Chondrocyte (in vitro differentiated cells): ENCODE measurements around the gene TMEM144. TPM values are rescaled to one million over a fixed set of nuclear protein-coding genes. Genes with fewer than 3 reads are reported as not detected.

Experiments used
- DNase-seq: peaks from one replicate; pipeline ENCODE4 v3.0.0; 2021; ENCODE audit warnings: mixed read lengths, low spot score
- H3K27ac Mint-ChIP-seq: one replicate; pipeline ENCODE4 v1.8.0; 2021; ENCODE audit warnings: mild to moderate bottlenecking, moderate library complexity, mixed read lengths; ENCODE audit not compliant: unreplicated experiment
- H3K27me3 Mint-ChIP-seq: 2 replicates; pipeline ENCODE4 v1.8.0; 2021; ENCODE audit warnings: low read depth, mixed read lengths
- H3K36me3 Mint-ChIP-seq: 2 replicates; pipeline ENCODE4 v1.8.0; 2021; ENCODE audit warnings: low read depth, mixed read lengths
- H3K4me1 Mint-ChIP-seq: 2 replicates; pipeline ENCODE4 v1.8.0; 2021; ENCODE audit warnings: low read depth, mild to moderate bottlenecking, mixed read lengths
- H3K4me3 Mint-ChIP-seq: one replicate; pipeline ENCODE4 v1.8.0; 2021; ENCODE audit warnings: mild to moderate bottlenecking, moderate library complexity, mixed read lengths; ENCODE audit not compliant: unreplicated experiment
- H3K9me3 Mint-ChIP-seq: 2 replicates; pipeline ENCODE4 v1.8.0; 2021; ENCODE audit warnings: low read depth, mixed read lengths
- total RNA-seq: library from RNA; stranded (reverse); gene quantifications from 3 replicates; pipeline ENCODE4 v1.2.1, GENCODE V29; 2021
- TF ChIP-seq, protein P1 (sequence below): fragments of 200-600 bp; sonication (generic); IDR thresholded peaks from 2 replicates; pipeline ENCODE4 v1.5.0; 2021; ENCODE audit warnings: antibody characterized with exemption, mild to moderate bottlenecking, moderate library complexity

The TMEM144 gene
- total RNA-seq, 1 donor from 2014 or later = 2.6 TPM

DNA sequence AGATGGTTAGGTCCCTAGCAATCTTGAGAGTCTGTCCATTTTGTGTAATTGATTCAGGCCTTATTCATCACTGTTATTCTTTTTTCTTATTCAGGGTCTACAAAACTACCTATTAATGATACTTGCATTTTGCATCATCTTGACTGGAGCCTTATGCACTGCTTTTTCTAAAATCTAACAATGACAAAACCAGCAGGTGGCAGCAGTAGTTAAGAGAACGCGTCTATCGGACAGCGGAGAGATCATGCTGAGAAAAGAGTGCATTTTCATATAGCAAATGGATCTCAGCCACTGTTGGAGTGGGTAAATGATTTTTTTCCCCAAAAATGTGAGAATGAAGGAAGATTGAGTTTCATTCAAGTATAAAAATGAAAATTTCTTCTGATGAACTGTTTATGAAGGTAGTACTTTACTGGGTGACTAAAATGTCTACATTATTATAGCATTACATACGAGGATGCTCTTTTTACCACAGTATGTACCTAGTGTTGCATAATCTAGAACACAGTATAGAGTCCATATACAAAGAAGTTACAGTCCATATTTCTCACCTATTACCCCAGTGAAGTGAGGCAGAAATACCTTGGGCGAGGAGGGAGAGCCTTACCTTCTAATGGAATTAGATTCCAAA lies 43.2 kb downstream of the TMEM144 start:
- Mint-ChIP-seq H3K9me3 (no peaks in the 10 kb centered on the region), H3K4me1 (peaks cover 3% of the 10 kb centered on the region), H3K27me3 (no peaks in the 10 kb centered on the region), H3K36me3 (no peaks in the 10 kb centered on the region), H3K4me3 (no peak overlapping the region), H3K27ac (no peak overlapping the region)
- no peak for DNase-seq
- TF ChIP-seq, protein P1, sequence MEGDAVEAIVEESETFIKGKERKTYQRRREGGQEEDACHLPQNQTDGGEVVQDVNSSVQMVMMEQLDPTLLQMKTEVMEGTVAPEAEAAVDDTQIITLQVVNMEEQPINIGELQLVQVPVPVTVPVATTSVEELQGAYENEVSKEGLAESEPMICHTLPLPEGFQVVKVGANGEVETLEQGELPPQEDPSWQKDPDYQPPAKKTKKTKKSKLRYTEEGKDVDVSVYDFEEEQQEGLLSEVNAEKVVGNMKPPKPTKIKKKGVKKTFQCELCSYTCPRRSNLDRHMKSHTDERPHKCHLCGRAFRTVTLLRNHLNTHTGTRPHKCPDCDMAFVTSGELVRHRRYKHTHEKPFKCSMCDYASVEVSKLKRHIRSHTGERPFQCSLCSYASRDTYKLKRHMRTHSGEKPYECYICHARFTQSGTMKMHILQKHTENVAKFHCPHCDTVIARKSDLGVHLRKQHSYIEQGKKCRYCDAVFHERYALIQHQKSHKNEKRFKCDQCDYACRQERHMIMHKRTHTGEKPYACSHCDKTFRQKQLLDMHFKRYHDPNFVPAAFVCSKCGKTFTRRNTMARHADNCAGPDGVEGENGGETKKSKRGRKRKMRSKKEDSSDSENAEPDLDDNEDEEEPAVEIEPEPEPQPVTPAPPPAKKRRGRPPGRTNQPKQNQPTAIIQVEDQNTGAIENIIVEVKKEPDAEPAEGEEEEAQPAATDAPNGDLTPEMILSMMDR = peak; percentile 86

DNA sequence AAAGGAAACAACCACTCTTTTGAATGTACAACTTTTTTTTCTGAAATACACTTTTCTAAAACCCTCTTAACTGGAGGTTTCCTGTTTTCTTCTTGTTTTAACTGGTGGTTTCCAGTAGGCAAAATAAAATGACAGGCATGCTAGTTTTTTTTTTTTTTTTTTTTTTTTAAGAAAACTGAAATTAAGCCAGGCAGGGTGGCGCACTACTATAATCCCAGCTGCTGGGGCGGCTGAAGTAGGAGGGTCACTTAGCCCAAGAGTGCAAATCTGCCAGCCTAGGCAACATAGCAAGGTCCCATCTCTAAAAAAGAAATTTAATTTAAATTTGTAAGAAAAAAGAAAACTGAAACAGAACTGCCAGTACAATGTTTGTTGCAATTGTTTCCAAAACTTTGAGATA lies 44.0 kb downstream of the TMEM144 start:
- TF ChIP-seq, protein P1 = no peak
- no peak overlapping the region for H3K27ac Mint-ChIP-seq

GRCh38 chr4:158255727-158256324 lies 45.5 kb downstream of the TMEM144 start:
- no peaks in the 10 kb centered on the region for H3K27me3 Mint-ChIP-seq
- H3K4me1 Mint-ChIP-seq = peaks cover 3% of the 10 kb centered on the region
- TF ChIP-seq, protein P1 = peak; percentile 88
- no peak overlapping the region for H3K27ac Mint-ChIP-seq
- DNase-seq = no peak
- no peak overlapping the region for H3K4me3 Mint-ChIP-seq
- no peaks in the 10 kb centered on the region for H3K36me3 Mint-ChIP-seq
- H3K9me3 Mint-ChIP-seq = no peaks in the 10 kb centered on the region

More for the DNA sequence above, 44.0 kb downstream of the TMEM144 start:
- Mint-ChIP-seq H3K4me1 (peaks cover 3% of the 10 kb centered on the region), H3K4me3 (no peak overlapping the region), H3K9me3 (no peaks in the 10 kb centered on the region), H3K27me3 (no peaks in the 10 kb centered on the region), H3K36me3 (no peaks in the 10 kb centered on the region)
- no peak for DNase-seq

DNA sequence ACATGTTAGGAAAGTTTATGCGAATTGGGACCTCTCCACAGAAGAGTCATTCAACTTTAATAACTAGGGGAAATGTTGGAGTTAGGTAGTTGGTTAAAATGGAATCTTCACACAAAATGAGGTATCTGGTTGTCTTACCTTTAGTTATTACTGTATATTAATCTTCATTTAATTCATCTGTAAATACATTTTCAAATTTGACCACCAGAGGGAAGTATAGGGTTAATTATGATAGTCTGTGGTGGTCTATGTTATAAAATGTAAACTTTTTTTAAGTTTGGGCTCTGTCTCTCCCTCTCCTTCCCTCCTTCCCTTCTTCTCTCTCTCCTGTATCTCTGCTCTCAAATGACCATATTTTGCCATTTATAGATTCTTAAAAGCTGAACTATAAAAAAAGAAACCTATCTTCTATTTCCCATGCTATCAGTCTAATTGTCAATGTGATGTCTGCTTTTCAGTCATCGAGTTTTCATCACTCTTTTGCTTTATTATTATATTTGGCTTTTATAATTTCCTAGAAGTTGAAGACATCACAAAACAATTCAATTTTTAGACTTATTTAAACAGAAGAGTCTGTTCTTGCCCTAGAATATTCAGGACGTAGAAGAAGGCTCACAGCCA lies 49.8 kb downstream of the TMEM144 start:
- no peaks in the 10 kb centered on the region for H3K9me3 Mint-ChIP-seq

GRCh38 chr4:158261480-158261879 lies 51.2 kb downstream of the TMEM144 start:
- Mint-ChIP-seq H3K4me1 (no peaks in the 10 kb centered on the region), H3K9me3 (no peaks in the 10 kb centered on the region), H3K27me3 (no peaks in the 10 kb centered on the region), H3K4me3 (no peak overlapping the region), H3K36me3 (no peaks in the 10 kb centered on the region), H3K27ac (no peak overlapping the region)
- no peak for DNase-seq
- TF ChIP-seq, protein P1 = no peak

More for the DNA sequence above, 49.8 kb downstream of the TMEM144 start:
- Mint-ChIP-seq H3K4me1 (peaks cover 3% of the 10 kb centered on the region), H3K36me3 (no peaks in the 10 kb centered on the region), H3K27ac (no peak overlapping the region), H3K4me3 (no peak overlapping the region), H3K27me3 (no peaks in the 10 kb centered on the region)
- TF ChIP-seq, protein P1 = peak; percentile 96
- no peak for DNase-seq
